Natural killer cell (primary cell): ENCODE measurements around the gene CNTNAP1. TPM values are rescaled to one million over a fixed set of nuclear protein-coding genes. Genes with fewer than 3 reads are reported as not detected.
A peak's percentile ranks its signal among the peaks of the same experiment; 100 is the strongest.

Experiments used
- ATAC-seq, 3 donors: fragments of 150-1000 bp in 2 of 3; fragments of 200-7000 bp in 1 of 3; cut with Tn5 transposase; 1 replicate in 1 of 3; 2 replicates in 2 of 3; pipeline ENCODE4 v1.10.0; 2021; ENCODE audit warnings: mild to moderate bottlenecking in 2 of 3, moderate library complexity in 2 of 3
- DNase-seq, 2 donors: peaks; one replicate each; pipeline versions ENCODE4 v3.0.0 to v3.0.0-alpha.2; 2013 to 2021; ENCODE audit warnings: mixed read lengths in 1 of 2
- H3K27ac ChIP-seq: one replicate; pipeline ENCODE4 v1.5.1; 2013; ENCODE audit warnings: mild to moderate bottlenecking, low read length
- H3K27me3 ChIP-seq: one replicate; pipeline ENCODE4 v1.6.1; 2013; ENCODE audit warnings: low read length; ENCODE audit not compliant: control insufficient read depth, insufficient read depth
- H3K36me3 ChIP-seq: one replicate; pipeline ENCODE4 v1.6.1; 2013; ENCODE audit warnings: low read length; ENCODE audit not compliant: control insufficient read depth, insufficient read depth
- H3K4me1 ChIP-seq: one replicate; pipeline ENCODE4 v1.6.1; 2013; ENCODE audit warnings: low read length; ENCODE audit not compliant: control insufficient read depth, insufficient read depth
- H3K4me3 ChIP-seq: one replicate; pipeline ENCODE4 v1.5.1; 2013; ENCODE audit warnings: low read length
- H3K9me3 ChIP-seq: one replicate; pipeline ENCODE4 v1.6.1; 2013; ENCODE audit warnings: low read length; ENCODE audit not compliant: control insufficient read depth, insufficient read depth
- H3K27ac Mint-ChIP-seq, 2 donors: one replicate each; pipeline ENCODE4 v1.8.0; 2022; ENCODE audit warnings: mild to moderate bottlenecking in 2 of 2, mixed read lengths in 2 of 2, moderate library complexity in 1 of 2
- H3K27me3 Mint-ChIP-seq, 2 donors: one replicate each; pipeline ENCODE4 v1.8.0; 2022; ENCODE audit warnings: low read depth in 2 of 2, mixed read lengths in 2 of 2
- H3K36me3 Mint-ChIP-seq: one replicate; pipeline ENCODE4 v1.8.0; 2022; ENCODE audit warnings: mixed read lengths
- H3K4me1 Mint-ChIP-seq, 2 donors: one replicate each; pipeline ENCODE4 v1.8.0; 2022; ENCODE audit warnings: mixed read lengths in 2 of 2
- H3K4me3 Mint-ChIP-seq: one replicate; pipeline ENCODE4 v1.8.0; 2022; ENCODE audit warnings: mild to moderate bottlenecking, moderate library complexity, mixed read lengths
- H3K9me3 Mint-ChIP-seq, 2 donors: one replicate each; pipeline ENCODE4 v1.8.0; 2022; ENCODE audit warnings: mixed read lengths in 2 of 2
- CTCF ChIP-seq: fragments of 200-600 bp; IDR thresholded peaks from one replicate; pipeline ENCODE4 v1.8.0; 2022; ENCODE audit warnings: antibody characterized with exemption
- WGBS: methylation state at CpG from one replicate; pipeline ENCODE4 v1.1.7; 2013; ENCODE audit warnings: missing lambda C conversion rate; ENCODE audit not compliant: insufficient coverage; 5-methylcytosine and 5-hydroxymethylcytosine counted together
- intact Hi-C: fragments of 100-400 bp; cut with micrococcal nuclease; formaldehyde crosslinking; loops from one replicate; pipeline ENCODE4 v1.14.2; 2022
- total RNA-seq, 4 donors: library from RNA; stranded (reverse); fragments of 120-200 nt in 1 of 4; gene quantifications; one replicate each; pipeline versions ENCODE4 v1.2.3 to v1.2.4, GENCODE V29; 2013 to 2022

The CNTNAP1 gene
- total RNA-seq, 3 donors from 2014 or later (not counting 1 experiment from before 2014, with no cell fraction given): 0.33 to 0.85 (median 0.39) TPM

GRCh38 chr17:42680331-42680808, 2.0 kb upstream of the CNTNAP1 start:
- intact Hi-C loops: no loop called here
- Histone ChIP-seq H3K4me1 (peaks cover 78% of the 10 kb centered on the region), H3K9me3 (no peaks in the 10 kb centered on the region), H3K27me3 (peaks cover 39% of the 10 kb centered on the region), H3K36me3 (no peaks in the 10 kb centered on the region), H3K4me3 (no peak overlapping the region), H3K27ac (no peak overlapping the region)
- WGBS: 78% methylated on average over 20 of the region's 20 CpGs
- Mint-ChIP-seq H3K36me3 (no peaks in the 10 kb centered on the region), H3K9me3 (no peaks in the 10 kb centered on the region), H3K4me1 (peaks cover 25 to 56% of the 10 kb centered on the region in 2 donors), H3K27ac (peak overlapping the region; percentile 50 to 81), H3K27me3 (peaks cover 31 to 37% of the 10 kb centered on the region in 2 donors), H3K4me3 (peak overlapping the region; percentile 77)
- no peak for ATAC-seq
- TF ChIP-seq CTCF: no peak
- DNase-seq: no peak

- H3K9me3 Mint-ChIP-seq: no peaks in the 10 kb centered on the region
- Histone ChIP-seq H3K4me3 (no peak overlapping the region), H3K27ac (no peak overlapping the region), H3K36me3 (no peaks in the 10 kb centered on the region), H3K4me1 (peaks cover 55% of the 10 kb centered on the region), H3K9me3 (no peaks in the 10 kb centered on the region), H3K27me3 (peaks cover 26% of the 10 kb centered on the region)
- H3K4me3 Mint-ChIP-seq: peak overlapping the region; percentile 38
- intact Hi-C loops: no loop called here
- H3K27me3 Mint-ChIP-seq: peaks cover 34 to 37% of the 10 kb centered on the region in 2 donors
- DNase-seq: peak in 1 of 2 donors; percentile 53
- peak overlapping the region in 1 of 2 donors; percentile 41 for H3K27ac Mint-ChIP-seq
- no peak for TF ChIP-seq CTCF
- ATAC-seq: no peak
- H3K36me3 Mint-ChIP-seq: no peaks in the 10 kb centered on the region
- 3% methylated on average over 34 of the region's 34 CpGs for WGBS
- H3K4me1 Mint-ChIP-seq: peaks cover 19 to 42% of the 10 kb centered on the region in 2 donors
These were observed 532 bp downstream of the CNTNAP1 start for GRCh38 chr17:42682722-42683403.

- H3K4me1 Mint-ChIP-seq: peaks cover 17 to 39% of the 10 kb centered on the region in 2 donors
- H3K9me3 ChIP-seq: no peaks in the 10 kb centered on the region
- 23% methylated on average over 25 of the region's 25 CpGs for WGBS
- no peak overlapping the region for H3K27ac ChIP-seq
- H3K4me1 ChIP-seq: peaks cover 49% of the 10 kb centered on the region
- DNase-seq: peak in 1 of 2 donors; percentile 19
- H3K36me3 ChIP-seq: no peaks in the 10 kb centered on the region
- no peak for TF ChIP-seq CTCF
- ATAC-seq: no peak
- intact Hi-C loops: no loop called here
- no peak overlapping the region for H3K27ac Mint-ChIP-seq
- H3K36me3 Mint-ChIP-seq: no peaks in the 10 kb centered on the region
- peaks cover 26% of the 10 kb centered on the region for H3K27me3 ChIP-seq
- no peak overlapping the region for H3K4me3 ChIP-seq
- no peaks in the 10 kb centered on the region for H3K9me3 Mint-ChIP-seq
- H3K27me3 Mint-ChIP-seq: peaks cover 34 to 37% of the 10 kb centered on the region in 2 donors
- H3K4me3 Mint-ChIP-seq: peak overlapping the region; percentile 21
These were observed 1.2 kb downstream of the CNTNAP1 start for GRCh38 chr17:42683407-42684034.
